Anterior cingulate cortex (tissue), 58 donors: ENCODE data around the gene EXOC3.
"Not testable (repeated sequence)": the region's sequence is repeated elsewhere in the genome, so short reads cannot be mapped to it uniquely, and the experiment has no call there.

Experiments
- DNase-seq, 58 donors: peaks; one replicate each; lab custom pipeline; 2025; lab: John Stamatoyannopoulos, UW

EXOC3 gene

DNA sequence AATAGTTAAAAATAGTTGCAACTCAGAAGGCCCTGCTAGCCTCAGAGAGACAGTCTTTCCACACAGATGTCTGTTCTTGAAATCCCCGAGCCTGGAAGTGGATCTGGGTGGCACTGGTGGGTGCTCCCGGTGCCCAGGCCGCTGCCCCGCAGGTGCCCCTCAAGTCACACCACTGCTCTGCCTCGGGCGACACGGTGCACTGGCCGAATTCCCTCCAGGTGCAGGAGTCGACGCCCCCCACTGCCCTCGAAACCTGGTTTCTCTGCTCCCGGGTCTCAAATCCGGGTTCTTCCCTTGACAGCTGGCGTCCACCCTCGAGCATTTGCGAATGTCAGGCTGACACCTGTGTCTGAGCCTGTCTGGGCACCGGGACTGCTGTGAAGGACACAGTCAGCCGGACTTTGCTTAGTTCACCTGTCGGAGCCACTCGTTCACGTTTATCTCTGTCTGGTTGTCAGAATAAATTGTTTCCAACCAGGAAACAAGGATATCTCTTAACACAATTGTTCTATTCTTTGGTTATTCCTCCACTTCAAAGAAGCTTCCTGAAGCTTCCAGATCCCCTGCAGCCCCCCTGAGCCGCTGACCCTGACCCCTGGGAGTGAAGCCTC, 54.2 kb downstream of the EXOC3 start:
- DNase-seq, result no peak

DNA sequence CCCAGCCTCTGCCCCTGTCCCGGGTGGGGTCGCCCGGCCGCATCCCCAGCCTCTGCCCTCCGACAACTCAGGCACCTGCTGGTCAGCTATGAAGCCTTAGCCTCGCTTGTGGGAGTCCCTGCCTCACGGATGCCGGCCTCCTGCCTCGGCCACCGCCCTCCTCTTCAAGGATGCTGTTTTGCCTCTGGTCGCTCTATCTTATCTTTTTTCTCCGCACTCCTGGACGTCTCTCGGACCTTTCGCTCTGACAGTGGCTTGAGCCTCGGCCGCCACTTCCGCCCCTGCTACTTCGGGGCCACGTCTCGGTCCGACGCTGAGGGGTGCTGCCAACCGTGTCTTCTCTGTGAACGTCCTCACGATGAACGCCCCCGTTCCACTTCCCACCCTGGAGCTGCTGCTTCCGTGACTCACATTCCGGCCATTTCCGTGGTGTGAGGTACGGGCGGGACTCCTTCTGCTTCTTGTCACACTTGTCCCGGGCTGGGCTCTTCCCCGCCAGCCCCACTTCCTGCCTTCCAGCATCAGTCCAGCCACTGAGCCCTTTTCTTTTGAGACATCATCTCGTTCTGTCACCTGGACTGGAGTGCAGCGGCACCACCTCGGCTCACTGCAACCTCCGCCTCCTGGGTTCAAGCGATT, 55.0 kb downstream of the EXOC3 start:
- DNase-seq, result no peak

DNA sequence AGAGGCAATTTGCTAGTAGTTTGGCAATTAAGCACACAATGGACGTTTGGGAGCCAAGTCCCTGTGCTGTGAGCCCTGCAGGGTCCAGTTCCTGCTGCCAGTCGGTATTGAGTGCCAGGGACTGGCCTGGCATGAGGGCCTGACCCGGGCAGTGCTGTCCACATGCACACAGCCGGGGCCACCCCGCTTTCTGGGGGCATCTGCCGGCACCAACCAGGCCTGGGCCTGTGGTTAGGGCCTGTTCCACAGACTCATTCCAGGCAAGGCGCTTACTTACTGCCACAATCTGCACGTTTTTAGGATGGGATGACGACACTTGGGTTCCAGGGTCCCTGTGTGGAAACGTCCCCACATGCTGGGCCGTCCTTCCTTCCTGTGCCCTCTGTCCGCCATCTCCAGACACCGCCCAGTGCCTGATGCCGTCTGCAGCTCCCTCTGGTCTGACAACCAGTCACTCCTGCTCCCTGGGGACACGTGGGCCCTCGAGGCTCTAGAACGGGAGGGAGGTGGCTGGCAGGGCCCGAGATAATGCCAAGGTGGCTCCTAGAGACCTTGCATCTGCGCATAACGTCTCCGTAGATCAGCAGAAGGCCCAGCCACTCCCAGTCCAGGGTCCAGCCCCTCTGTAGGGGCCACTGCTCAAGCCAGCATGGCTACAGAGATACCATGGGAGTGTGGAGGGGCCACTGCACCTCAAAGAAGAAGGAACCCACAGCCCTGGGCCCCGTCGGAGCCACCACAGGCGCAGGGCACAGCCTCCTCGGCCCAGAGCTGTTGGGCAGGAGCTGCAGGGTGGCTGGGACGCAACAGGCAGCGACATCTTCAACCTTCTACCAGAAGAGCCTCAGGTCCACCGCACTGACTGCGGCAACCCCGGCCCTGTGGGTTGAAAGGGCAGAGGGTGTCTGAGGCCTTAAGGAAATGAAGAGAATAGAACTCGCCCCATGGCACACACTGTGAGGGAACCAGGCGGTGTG, 56.5 kb downstream of the EXOC3 start:
- DNase-seq, result peak in 6 of 58 donors; percentile 6 to 29 (median 12)

DNA sequence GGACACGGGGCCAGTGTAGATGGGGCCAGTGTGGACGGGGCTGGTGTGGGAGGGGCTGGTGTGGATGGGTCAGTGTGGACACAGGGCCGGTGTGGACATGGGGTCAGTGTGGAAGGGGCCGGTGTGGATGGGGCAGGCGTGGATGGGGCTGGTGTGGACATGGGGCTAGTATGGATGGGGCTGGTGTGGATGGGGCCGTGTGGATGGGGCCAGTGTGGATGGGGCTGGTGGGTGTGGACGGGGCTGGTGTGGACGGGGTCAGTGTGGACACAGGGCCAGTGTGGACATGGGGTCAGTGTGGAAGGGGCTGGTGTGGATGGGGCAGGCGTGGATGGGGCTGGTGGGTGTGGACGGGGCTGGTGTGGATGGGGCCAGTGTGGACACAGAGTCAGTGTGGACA, 57.5 kb downstream of the EXOC3 start:
- DNase-seq, result no peak

GRCh38 chr5:501105-501830, 58.3 kb downstream of the EXOC3 start:
- DNase-seq, result no peak

GRCh38 chr5:501831-502184, 58.8 kb downstream of the EXOC3 start:
- no peak for DNase-seq

DNA sequence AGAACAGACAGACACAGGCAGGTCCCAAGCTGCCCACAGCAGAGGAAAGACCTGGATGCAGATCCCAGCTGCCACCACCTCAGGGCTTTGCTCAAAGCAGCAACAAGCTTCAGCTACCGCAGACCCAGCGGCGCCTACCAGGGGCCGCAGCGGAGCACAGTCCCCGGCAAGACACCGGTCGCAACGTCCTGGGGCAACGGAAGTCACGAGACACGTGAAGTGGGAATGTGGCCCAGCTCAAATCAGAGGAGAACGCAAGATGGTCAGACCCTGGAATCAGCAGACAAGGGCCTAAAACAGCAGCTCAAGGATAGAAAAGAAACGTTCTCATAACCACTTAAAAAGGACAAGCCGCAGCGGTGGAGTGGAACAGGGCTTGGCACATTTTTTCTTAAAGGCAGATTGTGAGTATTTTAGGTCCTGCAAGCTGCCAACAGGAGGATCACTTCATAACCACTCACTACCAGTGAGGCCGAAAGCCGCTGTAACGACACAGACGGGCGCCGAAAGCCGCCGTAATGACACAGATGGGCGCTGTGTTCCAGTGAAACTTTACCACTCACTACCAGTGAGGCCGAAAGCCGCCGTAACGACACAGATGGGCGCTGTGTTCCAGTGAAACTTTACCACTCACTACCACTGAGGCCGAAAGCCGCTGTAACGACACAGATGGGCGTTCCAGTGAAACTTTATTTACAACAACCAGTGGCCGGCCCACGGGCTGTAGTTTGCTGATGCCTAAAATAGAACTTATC, 59.5 kb downstream of the EXOC3 start:
- DNase-seq, result no peak

DNA sequence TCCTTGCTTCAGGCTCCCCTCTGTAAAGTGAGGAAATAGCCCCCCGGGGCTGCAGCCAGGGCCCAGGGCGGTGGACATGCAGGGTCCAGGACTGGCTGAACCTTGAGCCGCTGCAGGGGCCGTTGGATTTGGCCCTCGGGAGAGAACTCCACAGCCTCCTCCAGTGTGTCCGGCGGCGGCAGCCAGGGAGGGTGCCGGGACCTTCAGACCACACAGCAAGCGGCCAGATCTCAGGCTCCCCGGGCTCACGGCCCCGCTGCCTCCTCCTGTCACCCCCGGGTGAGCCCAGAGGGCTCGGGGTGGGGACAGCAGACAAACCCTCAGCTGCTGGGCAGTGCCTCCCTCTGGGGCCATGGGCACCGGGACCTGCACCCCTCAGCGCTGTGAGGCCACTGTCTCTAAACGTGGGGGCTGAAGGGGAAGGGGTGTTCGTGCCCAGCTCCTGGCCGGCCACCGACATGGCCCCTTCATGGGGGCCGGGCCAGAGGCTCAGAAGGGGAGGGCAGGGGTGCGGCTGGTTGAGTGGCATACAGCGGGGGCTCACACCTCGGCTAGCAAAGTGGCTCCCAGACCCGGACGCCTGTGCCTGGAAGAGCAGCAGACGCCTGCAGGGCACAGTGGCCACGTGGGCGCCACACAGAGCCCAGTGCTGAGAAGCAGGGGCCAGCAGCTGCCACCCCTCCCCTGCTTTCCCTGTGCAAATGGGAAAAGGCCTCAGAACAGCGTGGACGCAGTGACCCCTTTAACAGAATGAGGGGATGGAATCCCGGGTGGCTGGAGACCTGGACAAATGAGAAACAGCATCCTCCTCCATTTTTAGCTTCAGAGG, 61.6 kb downstream of the EXOC3 start:
- no peak for DNase-seq

GRCh38 chr5:505951-506525, 63.1 kb downstream of the EXOC3 start:
- DNase-seq, result no peak

DNA sequence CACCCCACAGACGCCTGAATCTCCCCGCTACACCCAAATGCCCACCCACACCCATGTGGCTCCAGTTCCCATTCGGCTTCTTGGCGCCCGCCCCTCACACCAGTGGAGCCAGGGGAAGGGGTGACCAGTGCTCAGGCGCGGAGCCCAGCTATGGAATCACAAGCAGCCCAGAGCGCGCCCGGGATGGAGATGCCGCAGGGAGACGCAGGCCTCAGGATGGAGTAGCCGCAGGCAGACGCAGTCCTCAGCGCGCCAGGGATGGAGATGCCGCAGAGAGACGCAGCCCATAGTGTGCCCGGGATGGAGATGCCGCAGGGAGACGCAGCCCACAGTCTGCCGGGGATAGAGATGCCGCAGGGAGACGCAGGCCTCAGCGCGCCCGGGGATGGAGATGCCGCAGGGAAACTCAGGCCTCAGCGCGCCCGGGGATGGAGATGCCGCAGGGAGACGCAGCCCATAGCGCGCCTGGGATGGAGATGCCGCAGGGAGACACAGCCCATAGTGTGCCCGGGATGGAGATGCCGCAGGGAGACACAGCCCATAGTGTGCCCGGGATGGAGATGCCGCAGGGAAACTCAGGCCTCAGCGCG, 65.1 kb downstream of the EXOC3 start:
- not testable (repeated sequence) for DNase-seq

- DNase-seq, result no peak
These were observed 66.7 kb downstream of the EXOC3 start for GRCh38 chr5:509611-510185.

DNA sequence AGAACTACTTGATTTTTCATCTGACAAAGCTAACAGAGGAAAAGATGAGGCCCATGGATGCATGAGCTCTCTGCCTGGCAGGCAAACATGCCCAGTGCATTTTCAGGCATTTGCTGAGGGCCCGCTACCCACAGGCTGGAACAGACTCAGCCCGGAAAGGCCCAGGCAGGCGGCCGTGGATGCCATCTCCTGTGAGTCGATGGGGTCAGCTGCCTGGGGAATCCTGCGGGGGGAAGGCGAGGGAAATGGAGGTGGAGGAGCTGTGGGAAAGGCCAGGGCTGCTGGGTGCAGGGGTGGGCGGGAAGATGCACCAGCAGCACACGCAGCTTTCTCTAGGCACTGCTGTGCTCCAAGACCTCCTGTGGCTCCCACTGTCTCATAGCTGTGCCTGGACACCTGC, 67.5 kb downstream of the EXOC3 start:
- DNase-seq, result no peak

GRCh38 chr5:511476-511875, 68.5 kb downstream of the EXOC3 start:
- DNase-seq, result no peak

DNA sequence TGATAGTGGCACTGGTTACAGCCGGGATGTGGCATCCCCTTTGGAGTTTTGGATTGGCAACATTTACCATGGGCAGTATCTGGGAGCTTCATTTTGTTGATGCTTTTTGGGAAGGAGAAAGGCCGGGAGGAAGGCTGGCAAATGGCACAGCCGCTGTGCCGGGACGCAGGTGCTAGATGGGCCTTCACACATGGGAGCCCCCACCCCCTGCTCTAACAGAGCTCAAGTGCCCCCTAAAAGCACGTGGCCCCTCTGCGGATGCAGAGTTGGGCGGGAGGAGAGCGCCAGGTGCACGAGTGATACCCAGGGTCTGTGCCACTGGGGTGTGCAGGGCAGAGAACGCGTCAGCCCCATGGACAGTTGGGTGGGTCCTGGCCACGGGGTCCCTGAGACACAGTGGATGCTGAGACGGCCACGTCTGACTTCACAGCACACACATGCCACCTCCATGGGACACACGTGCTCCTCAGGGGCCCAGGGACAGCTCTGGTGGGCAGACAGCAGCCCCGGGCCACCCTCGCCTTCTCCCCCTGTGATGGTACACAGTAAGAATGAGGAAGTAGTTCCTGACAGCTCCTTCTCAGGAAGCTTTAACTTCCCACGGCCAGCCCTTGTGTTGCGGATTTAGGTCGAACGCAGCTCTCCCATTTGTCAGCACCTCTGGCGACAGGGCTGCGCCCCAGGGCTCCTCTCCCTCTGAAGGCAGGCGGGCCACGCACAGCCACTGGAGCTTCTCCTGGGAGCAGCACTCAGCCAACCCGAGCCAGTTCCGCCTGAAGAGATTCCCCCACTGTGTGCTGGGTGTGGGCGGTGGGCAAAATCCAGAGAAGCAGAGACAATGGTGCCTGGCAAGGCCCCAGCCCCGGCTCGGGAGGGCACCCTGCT, 70.5 kb downstream of the EXOC3 start:
- DNase-seq, result no peak

DNA sequence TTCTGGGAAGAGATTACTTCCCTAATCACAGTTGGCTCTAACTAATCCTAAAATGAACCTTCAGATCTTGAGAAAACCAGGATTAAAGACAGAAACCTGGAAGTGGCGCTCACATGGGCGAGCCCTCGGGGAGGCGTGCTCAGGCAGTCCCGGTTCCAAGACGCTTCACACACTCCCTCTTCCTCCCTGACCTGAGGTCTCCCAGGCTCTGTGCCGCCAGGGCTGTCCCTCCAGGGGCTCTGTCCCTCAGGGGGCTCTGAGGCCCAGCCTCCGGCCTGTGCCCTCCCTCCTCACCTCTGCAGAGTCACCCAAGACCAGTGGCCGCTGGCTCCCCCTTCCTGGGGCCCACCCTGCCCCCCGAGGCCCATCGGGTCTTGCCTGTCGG, 71.1 kb downstream of the EXOC3 start:
- no peak for DNase-seq

DNA sequence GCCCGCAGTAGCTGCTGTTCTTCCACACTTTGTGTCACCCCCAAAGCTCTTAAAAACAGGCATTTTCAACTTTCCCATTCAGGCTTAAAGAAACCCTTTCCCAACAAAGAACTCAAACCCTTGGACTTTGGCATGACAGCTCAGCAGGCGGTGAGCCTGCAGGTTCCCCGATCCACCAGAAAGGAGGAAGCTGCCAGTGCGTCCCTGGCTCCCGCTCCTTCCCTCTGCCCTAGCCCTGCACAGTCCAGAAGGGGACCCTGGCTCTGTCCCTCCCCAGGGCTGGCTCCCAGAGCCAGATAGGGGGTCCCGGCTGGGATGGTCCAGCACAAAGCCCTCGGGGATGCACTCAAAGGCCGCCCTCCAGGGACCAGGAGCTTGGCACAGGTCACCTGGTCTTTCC, 71.7 kb downstream of the EXOC3 start:
- no peak for DNase-seq

- peak in 1 of 58 donors; percentile 8 for DNase-seq
These were observed 72.4 kb downstream of the EXOC3 start for GRCh38 chr5:515273-515836.
